Measurements from ENCODE around the gene ELF5. TPM values are rescaled to one million over a fixed set of nuclear protein-coding genes. Genes with fewer than 3 reads are reported as not detected.
A peak's percentile ranks its signal among the peaks of the same experiment; 100 is the strongest.

ELF5 gene
- total and polyA plus RNA-seq, 2 of the 13 experiments (the other 11 are each of a cell fraction or from before 2014, with no cell fraction given), result 0.51 to 2.6 TPM

DNA sequence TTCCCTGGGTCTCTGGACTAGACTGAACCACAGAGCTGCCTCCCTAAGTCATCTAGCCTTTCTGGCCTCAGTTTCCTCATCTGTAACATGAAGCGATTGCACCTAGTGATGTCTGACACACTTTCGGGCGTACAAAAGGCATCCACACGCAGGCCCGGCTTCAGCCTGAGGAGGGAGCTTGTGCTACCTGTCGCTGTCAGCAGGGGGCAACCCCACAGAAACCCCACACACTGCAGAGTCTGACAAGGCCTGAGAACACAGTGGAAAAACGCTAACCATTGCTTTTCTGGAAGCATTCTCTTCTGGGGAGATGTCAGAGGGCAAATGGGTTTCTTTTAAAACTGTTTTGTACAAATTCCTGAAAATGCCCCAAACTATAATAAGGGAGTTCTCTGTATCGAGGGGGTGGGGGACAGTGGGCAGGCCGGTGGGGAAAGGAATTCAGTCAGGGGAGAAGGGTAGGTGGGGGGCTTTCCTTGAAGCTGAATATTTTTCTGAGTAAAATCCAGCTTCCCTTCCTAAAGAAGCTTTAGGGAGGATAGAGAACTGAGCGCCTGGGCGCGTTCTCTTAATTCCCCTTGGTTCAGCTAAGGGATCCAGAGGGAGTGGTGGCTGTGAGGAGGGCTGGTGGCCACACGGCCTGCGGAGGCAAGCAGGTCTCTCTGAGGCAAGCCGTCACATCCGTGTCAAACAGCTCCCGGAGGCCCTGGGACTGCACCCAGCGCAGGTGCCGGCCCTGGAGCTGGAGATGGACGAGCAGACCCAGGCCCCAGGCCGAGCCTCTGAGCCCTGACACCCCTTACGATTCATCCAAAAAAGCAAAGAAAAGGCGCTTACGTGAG is 533 bp downstream of the ELF5 start (continued):
- TF ChIP-seq SRF (IDR thresholded peaks at IDR 0.05; ENCODE audit: low read depth, low read length), result no peak
- TF ChIP-seq MZF1 (CRISPR knock-in tag; IDR thresholded peaks at IDR 0.05; ENCODE audit: borderline replicate concordance), result no peak
- 0 out of 2 replicates have a peak, but pooled peaks have one; percentile 43 for TF ChIP-seq EEA1 (CRISPR knock-in tag; IDR thresholded peaks at IDR 0.05; ENCODE audit: borderline replicate concordance)
- TF ChIP-seq, protein P1, sequence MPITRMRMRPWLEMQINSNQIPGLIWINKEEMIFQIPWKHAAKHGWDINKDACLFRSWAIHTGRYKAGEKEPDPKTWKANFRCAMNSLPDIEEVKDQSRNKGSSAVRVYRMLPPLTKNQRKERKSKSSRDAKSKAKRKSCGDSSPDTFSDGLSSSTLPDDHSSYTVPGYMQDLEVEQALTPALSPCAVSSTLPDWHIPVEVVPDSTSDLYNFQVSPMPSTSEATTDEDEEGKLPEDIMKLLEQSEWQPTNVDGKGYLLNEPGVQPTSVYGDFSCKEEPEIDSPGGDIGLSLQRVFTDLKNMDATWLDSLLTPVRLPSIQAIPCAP (CRISPR knock-in tag; IDR thresholded peaks at IDR 0.05; ENCODE audit: low read depth), result no peak
- TF ChIP-seq MAZ (IDR thresholded peaks at IDR 0.05; ENCODE audit: borderline replicate concordance, low read depth, low read length), result no peak
- TF ChIP-seq MAZ (CRISPR knock-in tag; IDR thresholded peaks at IDR 0.05; ENCODE audit: low read depth), result peak; percentile 7; the same call in 1 of the 2 replicates
- no peak for TF ChIP-seq ZNF776 (CRISPR knock-in tag; IDR thresholded peaks at IDR 0.05)
- TF ChIP-seq, protein P2, sequence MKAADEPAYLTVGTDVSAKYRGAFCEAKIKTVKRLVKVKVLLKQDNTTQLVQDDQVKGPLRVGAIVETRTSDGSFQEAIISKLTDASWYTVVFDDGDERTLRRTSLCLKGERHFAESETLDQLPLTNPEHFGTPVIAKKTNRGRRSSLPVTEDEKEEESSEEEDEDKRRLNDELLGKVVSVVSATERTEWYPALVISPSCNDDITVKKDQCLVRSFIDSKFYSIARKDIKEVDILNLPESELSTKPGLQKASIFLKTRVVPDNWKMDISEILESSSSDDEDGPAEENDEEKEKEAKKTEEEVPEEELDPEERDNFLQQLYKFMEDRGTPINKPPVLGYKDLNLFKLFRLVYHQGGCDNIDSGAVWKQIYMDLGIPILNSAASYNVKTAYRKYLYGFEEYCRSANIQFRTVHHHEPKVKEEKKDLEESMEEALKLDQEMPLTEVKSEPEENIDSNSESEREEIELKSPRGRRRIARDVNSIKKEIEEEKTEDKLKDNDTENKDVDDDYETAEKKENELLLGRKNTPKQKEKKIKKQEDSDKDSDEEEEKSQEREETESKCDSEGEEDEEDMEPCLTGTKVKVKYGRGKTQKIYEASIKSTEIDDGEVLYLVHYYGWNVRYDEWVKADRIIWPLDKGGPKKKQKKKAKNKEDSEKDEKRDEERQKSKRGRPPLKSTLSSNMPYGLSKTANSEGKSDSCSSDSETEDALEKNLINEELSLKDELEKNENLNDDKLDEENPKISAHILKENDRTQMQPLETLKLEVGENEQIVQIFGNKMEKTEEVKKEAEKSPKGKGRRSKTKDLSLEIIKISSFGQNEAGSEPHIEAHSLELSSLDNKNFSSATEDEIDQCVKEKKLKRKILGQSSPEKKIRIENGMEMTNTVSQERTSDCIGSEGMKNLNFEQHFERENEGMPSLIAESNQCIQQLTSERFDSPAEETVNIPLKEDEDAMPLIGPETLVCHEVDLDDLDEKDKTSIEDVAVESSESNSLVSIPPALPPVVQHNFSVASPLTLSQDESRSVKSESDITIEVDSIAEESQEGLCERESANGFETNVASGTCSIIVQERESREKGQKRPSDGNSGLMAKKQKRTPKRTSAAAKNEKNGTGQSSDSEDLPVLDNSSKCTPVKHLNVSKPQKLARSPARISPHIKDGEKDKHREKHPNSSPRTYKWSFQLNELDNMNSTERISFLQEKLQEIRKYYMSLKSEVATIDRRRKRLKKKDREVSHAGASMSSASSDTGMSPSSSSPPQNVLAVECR (CRISPR knock-in tag; IDR thresholded peaks at IDR 0.05; ENCODE audit: borderline replicate concordance), result peak; percentile 34; the same call in 1 of the 2 replicates

Data from HepG2 (cell line).